H54 (cell line): Measurements from ENCODE around the gene FBXW8.
"Not testable (repeated sequence)": the region's sequence is repeated elsewhere in the genome, so short reads cannot be mapped to it uniquely, and the experiment has no call there.

Experiments used
- DNase-seq: peaks from one replicate; pipeline ENCODE4 v3.0.0; 2011; ENCODE audit warnings: low spot score, mixed read lengths; ENCODE audit not compliant: insufficient read length
- FAIRE-seq: peaks from 3 replicates; lab custom pipeline; 2011; peaks lifted over from hg19 to GRCh38; lab: Jason Lieb, UNC
- POLR2A ChIP-seq: IDR thresholded peaks from 2 replicates; pipeline ENCODE4 v1.6.1; 2011; ENCODE audit warnings: low read depth, mild to moderate bottlenecking, low read length

FBXW8 gene

GRCh38 chr12:117049295-117049694 is 138.5 kb downstream of the FBXW8 start:
- no peak for FAIRE-seq
- TF ChIP-seq POLR2A = no peak
- DNase-seq = no peak

- no peak for FAIRE-seq
- no peak for TF ChIP-seq POLR2A
- no peak for DNase-seq
Observed at GRCh38 chr12:117050060-117050459, 139.3 kb downstream of the FBXW8 start.

GRCh38 chr12:117051380-117051779 is 140.6 kb downstream of the FBXW8 start:
- FAIRE-seq (no peak), DNase-seq (no peak)
- TF ChIP-seq POLR2A = no peak

GRCh38 chr12:117052386-117053049 is 141.8 kb downstream of the FBXW8 start:
- no peak for DNase-seq
- no peak for FAIRE-seq

GRCh38 chr12:117053050-117053400 is 142.3 kb downstream of the FBXW8 start:
- TF ChIP-seq POLR2A = no peak
- no peak for FAIRE-seq
- no peak for DNase-seq

More at GRCh38 chr12:117052386-117053049, 141.8 kb downstream of the FBXW8 start:
- no peak for TF ChIP-seq POLR2A

- TF ChIP-seq POLR2A = no peak
- DNase-seq (no peak), FAIRE-seq (no peak)
Observed at GRCh38 chr12:117053597-117054201, 142.9 kb downstream of the FBXW8 start.

- TF ChIP-seq POLR2A = no peak
- no peak for DNase-seq
- no peak for FAIRE-seq
Observed at GRCh38 chr12:117054279-117054678, 143.5 kb downstream of the FBXW8 start.

GRCh38 chr12:117057626-117058025 is 146.9 kb downstream of the FBXW8 start:
- not testable (repeated sequence) for FAIRE-seq, DNase-seq

- TF ChIP-seq POLR2A = no peak
- DNase-seq (no peak), FAIRE-seq (no peak)
Observed at GRCh38 chr12:117058442-117059072, 147.8 kb downstream of the FBXW8 start.

GRCh38 chr12:117059156-117059555 is 148.4 kb downstream of the FBXW8 start:
- no peak for FAIRE-seq
- TF ChIP-seq POLR2A = no peak
- DNase-seq = no peak

- FAIRE-seq (no peak), DNase-seq (no peak)
- TF ChIP-seq POLR2A = no peak
Observed at GRCh38 chr12:117060246-117060928, 149.6 kb downstream of the FBXW8 start.

GRCh38 chr12:117060929-117061305 is 150.2 kb downstream of the FBXW8 start:
- DNase-seq = no peak
- TF ChIP-seq POLR2A = no peak
- FAIRE-seq = no peak

GRCh38 chr12:117061555-117062079 is 150.9 kb downstream of the FBXW8 start:
- no peak for FAIRE-seq
- no peak for DNase-seq
- TF ChIP-seq POLR2A = no peak
